Right cardiac atrium (tissue), 5 donors: ENCODE results near the gene COMMD9. TPM values are rescaled to one million over a fixed set of nuclear protein-coding genes. Genes with fewer than 3 reads are reported as not detected.

Experiments
- ATAC-seq, 2 donors: fragments of 200-7000 bp; cut with Tn5 transposase; one replicate each; pipeline versions ENCODE4 v1.8.0 to v1.9.1; 2020; ENCODE audit warnings: moderate library complexity in 2 of 2, mild to moderate bottlenecking in 1 of 2
- DNase-seq, 3 donors: peaks; one replicate each; pipeline ENCODE4 v3.0.0-alpha.2; 2020
- H3K27ac ChIP-seq: one replicate; pipeline ENCODE4 v1.5.1; 2013; ENCODE audit warnings: mild to moderate bottlenecking, low read length, control low read depth, moderate library complexity
- H3K27me3 ChIP-seq: one replicate; pipeline ENCODE4 v1.6.1; 2013; ENCODE audit not compliant: control insufficient read depth, insufficient read depth
- H3K4me1 ChIP-seq: one replicate; pipeline ENCODE4 v1.6.1; 2013; ENCODE audit warnings: low read length; ENCODE audit not compliant: control insufficient read depth, insufficient read depth
- H3K4me3 ChIP-seq: one replicate; pipeline ENCODE4 v1.5.1; 2013; ENCODE audit warnings: low read length, control low read depth
- H3K9me3 ChIP-seq: one replicate; pipeline ENCODE4 v1.6.1; 2013; ENCODE audit warnings: low read length; ENCODE audit not compliant: control insufficient read depth
- WGBS: extraction: QIAGEN DNeasy Blood & Tissue Kit; methylation state at CpG from one replicate; pipeline ENCODE4 v1.1.7; 2013; 5-methylcytosine and 5-hydroxymethylcytosine counted together
- intact Hi-C, 4 donors: fragments of 100-400 bp; cut with DNase I; formaldehyde crosslinking; loops; one replicate each; pipeline versions ENCODE4 v1.11.0 to v1.14.0; 2022 to 2023
- polyA plus RNA-seq: library from polyadenylated mRNA; stranded (reverse); fragments of 200-250 nt; gene quantifications from one replicate; pipeline ENCODE4 v1.2.3, GENCODE V29; 2013
- total RNA-seq, 4 donors: library from RNA; stranded (reverse); fragmentation: NEBNext Ultra II Directional; extraction: Animal tissue kit (Norgen Biotek cat#: 25700); gene quantifications; one replicate each; pipeline ENCODE4 v1.2.1, GENCODE V29; 2021
- donor health status: healthy with polysubstance abuse.
- donor health status: DM: no; HTN: yes; CAD: no.
- donor health status: DM: no; HTN: no; CAD: no.
- donor health status: DM: no; HTN: yes; CAD: no; lungs with severe emphysema.
- donor health status: DM: yes; HTN: yes; CAD: no.

The COMMD9 gene
- total and polyA plus RNA-seq, 5 donors = 35.2 to 51.8 (median 36.9) TPM

GRCh38 chr11:36257351-36257750 is 31.9 kb downstream of the COMMD9 start:
- intact Hi-C loops = loop anchor here in 1 of 4 donors (10.0 kb wide), 1 partner anchor 123 kb away; no protein-coding TSS in a partner anchor
- no peak overlapping the region for H3K27ac ChIP-seq
- WGBS = 73% methylated on average over 5 of the region's 5 CpGs
- H3K4me3 ChIP-seq = no peak overlapping the region
- ATAC-seq (no peak), DNase-seq (no peak)
- H3K27me3 ChIP-seq = no peaks in the 10 kb centered on the region
- no peaks in the 10 kb centered on the region for H3K4me1 ChIP-seq
- H3K9me3 ChIP-seq = peaks cover 4% of the 10 kb centered on the region

GRCh38 chr11:36254713-36255112 is 34.5 kb downstream of the COMMD9 start:
- no peak for DNase-seq
- Histone ChIP-seq H3K4me1 (no peaks in the 10 kb centered on the region), H3K27me3 (no peaks in the 10 kb centered on the region), H3K27ac (no peak overlapping the region), H3K4me3 (no peak overlapping the region), H3K9me3 (peaks cover 4% of the 10 kb centered on the region)
- intact Hi-C loops = loop anchor here in 1 of 4 donors (10.0 kb wide), 1 partner anchor 120 kb away; no protein-coding TSS in a partner anchor
- ATAC-seq = no peak
- 92% methylated on average over 1 of the region's 1 CpG for WGBS

DNA sequence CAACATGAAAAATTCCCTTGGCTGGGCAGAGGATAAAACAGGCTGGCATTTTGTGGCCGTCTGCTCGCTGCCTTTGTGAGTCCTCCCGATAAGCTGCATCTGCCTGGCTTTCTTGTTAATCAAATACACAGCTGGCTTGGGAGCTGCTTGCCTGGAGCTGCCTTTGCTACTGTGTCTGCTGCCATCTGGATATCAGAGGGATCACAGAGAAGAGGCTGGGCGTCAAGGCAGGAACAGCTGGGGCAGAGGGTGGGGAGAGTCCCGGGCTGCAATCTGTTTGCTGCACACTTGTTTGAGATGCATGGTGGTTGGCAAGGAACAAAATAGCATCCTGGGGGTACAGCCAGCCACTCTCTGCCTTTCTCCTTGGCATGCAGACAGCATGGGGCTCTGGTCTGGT is 36.0 kb downstream of the COMMD9 start:
- Histone ChIP-seq H3K27ac (no peak overlapping the region), H3K4me1 (no peaks in the 10 kb centered on the region), H3K27me3 (no peaks in the 10 kb centered on the region), H3K4me3 (no peak overlapping the region), H3K9me3 (peaks cover 4% of the 10 kb centered on the region)
- WGBS = 40% methylated on average over 5 of the region's 5 CpGs
- intact Hi-C loops = loop anchor here in 1 of 4 donors (10.0 kb wide), 1 partner anchor 118 kb away; no protein-coding TSS in a partner anchor
- ATAC-seq = no peak
- no peak for DNase-seq

DNA sequence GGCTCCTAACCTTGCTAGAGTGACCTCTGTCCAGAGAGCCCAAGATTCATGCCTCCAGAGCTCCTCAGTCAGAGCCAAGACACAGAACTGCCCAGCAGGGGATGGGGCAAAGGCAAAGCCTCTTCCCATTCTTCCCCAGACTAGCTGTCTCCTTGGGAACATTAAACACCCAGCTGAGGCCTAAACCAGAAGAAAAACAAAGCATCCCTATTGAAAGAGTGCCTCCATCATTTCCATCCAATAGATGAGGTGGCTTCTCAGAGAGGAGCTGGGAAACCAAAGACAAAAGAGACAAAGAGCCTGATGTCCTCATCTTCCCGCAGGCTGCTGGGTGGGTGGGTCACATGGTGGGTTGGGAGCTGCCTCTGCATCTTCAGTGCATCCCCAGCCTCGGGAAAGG is 37.4 kb downstream of the COMMD9 start:
- no peak overlapping the region for H3K4me3 ChIP-seq
- peaks cover 4% of the 10 kb centered on the region for H3K9me3 ChIP-seq
- 77% methylated on average over 2 of the region's 2 CpGs for WGBS
- intact Hi-C loops = loop anchor here in 1 of 4 donors (10.0 kb wide), 1 partner anchor 117 kb away; no protein-coding TSS in a partner anchor
- no peaks in the 10 kb centered on the region for H3K27me3 ChIP-seq
- DNase-seq = no peak
- H3K27ac ChIP-seq = no peak overlapping the region
- H3K4me1 ChIP-seq = no peaks in the 10 kb centered on the region
- ATAC-seq = no peak

DNA sequence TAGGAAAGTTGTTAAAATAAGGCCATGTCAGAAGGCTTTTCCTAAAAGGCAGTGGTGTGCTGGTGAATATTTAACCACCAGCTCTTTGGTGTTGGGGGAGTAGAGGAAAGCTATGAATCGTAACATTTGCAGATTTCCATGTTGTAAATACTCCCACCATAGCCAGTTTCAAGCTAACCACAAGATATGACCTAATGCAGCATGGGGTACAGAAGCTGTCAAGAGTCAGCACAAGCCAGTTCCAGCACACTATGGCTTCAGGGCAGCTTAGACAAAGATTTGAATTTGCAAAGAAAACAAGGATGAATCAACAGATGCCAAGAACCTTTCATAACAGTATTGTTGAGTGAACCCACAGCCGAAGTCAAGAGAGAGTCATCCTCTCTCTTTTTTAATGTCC is 40.0 kb downstream of the COMMD9 start:
- no peak overlapping the region for H3K4me3 ChIP-seq
- H3K4me1 ChIP-seq = no peaks in the 10 kb centered on the region
- ATAC-seq = no peak
- DNase-seq = no peak
- no peak overlapping the region for H3K27ac ChIP-seq
- no peaks in the 10 kb centered on the region for H3K9me3 ChIP-seq
- peaks cover 2% of the 10 kb centered on the region for H3K27me3 ChIP-seq
- intact Hi-C loops = no loop called here
- 70% methylated on average over 2 of the region's 2 CpGs for WGBS

DNA sequence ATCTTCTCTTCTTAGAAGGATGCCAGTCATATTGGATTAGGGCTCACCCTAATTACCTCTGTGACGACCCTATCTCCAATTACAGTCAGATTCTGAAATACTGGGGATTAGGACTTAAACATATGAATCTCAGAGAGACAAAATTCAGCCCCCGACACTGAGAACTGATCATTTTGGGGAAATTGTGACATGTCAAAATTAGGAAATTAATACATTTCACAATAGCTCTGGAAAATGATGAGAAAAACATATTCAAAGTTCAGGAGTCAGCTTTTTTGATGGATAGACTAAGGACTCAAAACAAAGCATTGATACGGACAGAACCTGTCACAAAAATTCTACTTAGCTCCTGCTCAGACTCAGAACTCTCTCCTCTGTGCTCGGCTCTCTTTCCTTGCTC is 40.8 kb downstream of the COMMD9 start:
- intact Hi-C loops = no loop called here
- Histone ChIP-seq H3K4me3 (no peak overlapping the region), H3K9me3 (no peaks in the 10 kb centered on the region), H3K4me1 (no peaks in the 10 kb centered on the region), H3K27ac (no peak overlapping the region), H3K27me3 (peaks cover 2% of the 10 kb centered on the region)
- DNase-seq (no peak), ATAC-seq (no peak)
- 70% methylated on average over 4 of the region's 4 CpGs for WGBS

GRCh38 chr11:36247493-36247892 is 41.7 kb downstream of the COMMD9 start:
- no peak for ATAC-seq
- H3K4me1 ChIP-seq = no peaks in the 10 kb centered on the region
- intact Hi-C loops = no loop called here
- 54% methylated on average over 3 of the region's 3 CpGs for WGBS
- H3K27me3 ChIP-seq = peaks cover 2% of the 10 kb centered on the region
- no peaks in the 10 kb centered on the region for H3K9me3 ChIP-seq
- H3K27ac ChIP-seq = no peak overlapping the region
- DNase-seq = no peak
- H3K4me3 ChIP-seq = no peak overlapping the region

DNA sequence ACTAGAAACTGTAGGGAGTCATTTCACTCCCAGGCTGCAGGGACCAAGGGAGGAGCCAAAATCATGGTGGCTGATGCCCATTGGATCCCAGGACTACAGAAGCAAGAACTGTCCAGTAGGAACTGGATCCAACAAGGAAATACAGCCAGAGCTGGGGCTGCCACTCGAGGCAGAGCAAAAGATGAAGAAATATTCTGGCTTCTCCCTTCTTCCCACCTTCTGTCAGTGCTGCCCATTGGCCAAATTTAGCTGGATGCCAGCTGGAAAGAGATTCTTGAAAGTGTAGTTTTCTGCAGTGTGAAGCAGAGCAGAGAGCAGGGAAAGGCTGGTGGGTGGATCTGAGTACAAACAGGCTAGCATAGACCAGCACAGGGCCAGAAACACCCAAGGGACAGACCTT is 45.6 kb downstream of the COMMD9 start:
- no peaks in the 10 kb centered on the region for H3K4me1 ChIP-seq
- peaks cover 2% of the 10 kb centered on the region for H3K27me3 ChIP-seq
- no peak overlapping the region for H3K4me3 ChIP-seq
- WGBS = 49% methylated on average over 1 of the region's 1 CpG
- DNase-seq (no peak), ATAC-seq (no peak)
- no peak overlapping the region for H3K27ac ChIP-seq
- intact Hi-C loops = no loop called here
- H3K9me3 ChIP-seq = no peaks in the 10 kb centered on the region

DNA sequence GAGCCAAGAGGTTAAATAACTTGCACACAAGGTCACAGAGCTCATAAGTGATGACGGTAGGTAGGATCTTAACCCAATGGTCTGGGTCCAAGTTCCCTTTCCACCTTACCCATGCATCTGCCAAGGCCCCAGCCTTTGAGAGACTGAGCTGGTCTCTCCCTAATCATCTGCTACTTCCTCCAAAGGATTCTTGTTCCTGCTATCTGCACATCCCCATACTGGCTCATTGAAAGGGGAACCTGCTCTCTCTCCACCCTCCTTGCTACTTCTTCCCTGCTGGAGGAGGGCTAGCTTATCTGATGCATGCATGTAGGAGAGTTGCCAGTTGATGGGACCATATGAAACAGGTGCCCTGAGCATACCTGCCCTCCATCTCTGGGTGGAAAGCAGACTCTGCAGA is 47.7 kb downstream of the COMMD9 start:
- no peak overlapping the region for H3K27ac ChIP-seq
- no peak for DNase-seq
- no peaks in the 10 kb centered on the region for H3K4me1 ChIP-seq
- intact Hi-C loops = no loop called here
- peaks cover 4% of the 10 kb centered on the region for H3K27me3 ChIP-seq
- H3K4me3 ChIP-seq = no peak overlapping the region
- WGBS = 64% methylated on average over 1 of the region's 1 CpG
- ATAC-seq = no peak
- H3K9me3 ChIP-seq = no peaks in the 10 kb centered on the region

GRCh38 chr11:36240801-36241200 is 48.4 kb downstream of the COMMD9 start:
- Histone ChIP-seq H3K27ac (no peak overlapping the region), H3K27me3 (peaks cover 2% of the 10 kb centered on the region), H3K4me3 (no peak overlapping the region), H3K9me3 (no peaks in the 10 kb centered on the region), H3K4me1 (no peaks in the 10 kb centered on the region)
- intact Hi-C loops = no loop called here
- WGBS = 89% methylated on average over 4 of the region's 4 CpGs
- ATAC-seq = no peak
- no peak for DNase-seq

- WGBS = 82% methylated on average over 4 of the region's 4 CpGs
- DNase-seq = no peak
- intact Hi-C loops = no loop called here
These were observed 49.1 kb downstream of the COMMD9 start for GRCh38 chr11:36240173-36240572.

GRCh38 chr11:36239636-36240035 is 49.6 kb downstream of the COMMD9 start:
- intact Hi-C loops = no loop called here
- no peak for ATAC-seq
- no peak for DNase-seq
- 95% methylated on average over 3 of the region's 3 CpGs for WGBS
- Histone ChIP-seq H3K27ac (no peak overlapping the region), H3K27me3 (peaks cover 2% of the 10 kb centered on the region), H3K4me3 (no peak overlapping the region), H3K4me1 (no peaks in the 10 kb centered on the region), H3K9me3 (no peaks in the 10 kb centered on the region)

More at GRCh38 chr11:36240173-36240572, 49.1 kb downstream of the COMMD9 start:
- no peak for ATAC-seq
- Histone ChIP-seq H3K27me3 (peaks cover 2% of the 10 kb centered on the region), H3K27ac (no peak overlapping the region), H3K4me1 (no peaks in the 10 kb centered on the region), H3K4me3 (no peak overlapping the region), H3K9me3 (no peaks in the 10 kb centered on the region)
